ENCODE data around the gene MPI. TPM values are rescaled to one million over a fixed set of nuclear protein-coding genes. Genes with fewer than 3 reads are reported as not detected.

Gene MPI
- total RNA-seq, 1 donor from 2014 or later, result 35.0 TPM

DNA sequence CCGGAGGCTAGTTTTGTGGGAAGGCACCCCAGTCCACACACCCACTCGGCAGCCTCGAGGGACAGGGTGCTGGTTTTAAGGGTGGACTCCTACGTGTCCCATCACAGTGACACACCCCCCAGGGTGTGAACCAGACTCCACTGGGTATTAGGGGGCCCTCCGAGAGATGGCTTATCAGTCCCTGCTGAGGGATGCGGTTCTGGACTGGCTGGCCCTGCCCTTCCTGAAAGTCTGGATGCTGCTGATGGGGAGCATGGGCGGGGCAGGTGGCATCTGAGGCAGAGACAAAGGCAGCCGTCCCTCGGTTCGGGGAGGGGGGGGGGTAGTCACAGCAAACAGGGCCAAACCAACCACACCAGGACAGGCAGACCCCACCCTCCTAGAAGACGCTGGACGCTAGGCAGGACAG lies 45.9 kb upstream of the MPI start:
- FAIRE-seq (no peak), DNase-seq (ENCODE audit: low read depth) (no peak)
- no peak overlapping the region for H3K4me3 ChIP-seq (ENCODE audit: low read depth, low read length)
- H3K27me3 ChIP-seq (ENCODE audit: control insufficient read depth, insufficient read depth, low read length), result no peaks in the 10 kb centered on the region
- H3K36me3 ChIP-seq (ENCODE audit: control insufficient read depth, insufficient read depth, low read length), result peaks cover 25% of the 10 kb centered on the region
- TF ChIP-seq, protein P1, sequence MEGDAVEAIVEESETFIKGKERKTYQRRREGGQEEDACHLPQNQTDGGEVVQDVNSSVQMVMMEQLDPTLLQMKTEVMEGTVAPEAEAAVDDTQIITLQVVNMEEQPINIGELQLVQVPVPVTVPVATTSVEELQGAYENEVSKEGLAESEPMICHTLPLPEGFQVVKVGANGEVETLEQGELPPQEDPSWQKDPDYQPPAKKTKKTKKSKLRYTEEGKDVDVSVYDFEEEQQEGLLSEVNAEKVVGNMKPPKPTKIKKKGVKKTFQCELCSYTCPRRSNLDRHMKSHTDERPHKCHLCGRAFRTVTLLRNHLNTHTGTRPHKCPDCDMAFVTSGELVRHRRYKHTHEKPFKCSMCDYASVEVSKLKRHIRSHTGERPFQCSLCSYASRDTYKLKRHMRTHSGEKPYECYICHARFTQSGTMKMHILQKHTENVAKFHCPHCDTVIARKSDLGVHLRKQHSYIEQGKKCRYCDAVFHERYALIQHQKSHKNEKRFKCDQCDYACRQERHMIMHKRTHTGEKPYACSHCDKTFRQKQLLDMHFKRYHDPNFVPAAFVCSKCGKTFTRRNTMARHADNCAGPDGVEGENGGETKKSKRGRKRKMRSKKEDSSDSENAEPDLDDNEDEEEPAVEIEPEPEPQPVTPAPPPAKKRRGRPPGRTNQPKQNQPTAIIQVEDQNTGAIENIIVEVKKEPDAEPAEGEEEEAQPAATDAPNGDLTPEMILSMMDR (IDR thresholded peaks at IDR 0.05; ENCODE audit: insufficient read depth, low read length, severe bottlenecking), result no peak

DNA sequence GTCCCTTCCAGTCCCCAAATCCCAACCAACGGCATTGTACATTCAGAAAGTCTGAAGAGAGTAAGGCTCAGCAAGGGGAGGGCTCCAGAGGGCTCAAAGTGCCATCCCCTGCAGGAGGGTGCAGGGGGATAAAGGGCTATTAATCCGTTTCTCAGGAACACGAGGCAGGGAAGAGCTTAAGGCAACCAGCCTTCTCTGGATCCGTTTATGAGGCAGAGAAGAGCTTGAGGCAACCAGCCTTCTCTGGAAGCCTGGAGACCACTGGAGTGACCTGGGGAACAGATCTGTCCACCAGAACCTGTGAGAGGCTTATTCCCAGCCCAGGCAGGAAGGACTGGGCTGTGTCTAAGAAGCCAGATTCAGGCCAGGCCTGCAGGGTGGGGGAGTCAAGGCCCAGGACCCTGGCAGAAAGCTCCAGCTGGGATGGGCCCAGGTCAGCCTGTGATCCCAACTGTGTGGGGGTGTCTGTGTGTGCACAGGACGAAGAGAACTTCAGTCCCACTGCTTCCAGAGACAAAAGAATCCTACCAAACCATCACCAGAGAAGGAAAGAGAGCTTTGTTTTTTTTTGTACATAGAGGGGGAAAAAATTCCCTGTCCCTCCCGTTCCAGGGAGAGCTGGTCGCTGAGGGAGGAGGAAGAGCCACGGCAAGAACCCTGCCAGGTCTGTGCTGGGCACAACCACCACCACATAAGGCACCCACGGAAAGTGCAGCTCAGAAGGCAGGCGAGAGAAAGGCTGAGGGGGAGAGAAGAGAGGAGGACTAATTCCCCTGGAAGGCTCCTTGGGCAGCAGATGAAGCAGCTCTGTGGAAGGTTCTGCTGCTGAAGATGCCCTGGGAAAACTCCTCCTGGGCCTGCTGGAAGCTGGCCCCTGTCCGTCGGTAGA lies 45.3 kb upstream of the MPI start:
- Histone ChIP-seq H3K4me3 (ENCODE audit: low read depth, low read length) (no peak overlapping the region), H3K27me3 (ENCODE audit: control insufficient read depth, insufficient read depth, low read length) (no peaks in the 10 kb centered on the region), H3K36me3 (ENCODE audit: control insufficient read depth, insufficient read depth, low read length) (peaks cover 23% of the 10 kb centered on the region)
- FAIRE-seq (no peak), DNase-seq (ENCODE audit: low read depth) (no peak)
- TF ChIP-seq, protein P1 (IDR thresholded peaks at IDR 0.05; ENCODE audit: insufficient read depth, low read length, severe bottlenecking), result no peak

DNA sequence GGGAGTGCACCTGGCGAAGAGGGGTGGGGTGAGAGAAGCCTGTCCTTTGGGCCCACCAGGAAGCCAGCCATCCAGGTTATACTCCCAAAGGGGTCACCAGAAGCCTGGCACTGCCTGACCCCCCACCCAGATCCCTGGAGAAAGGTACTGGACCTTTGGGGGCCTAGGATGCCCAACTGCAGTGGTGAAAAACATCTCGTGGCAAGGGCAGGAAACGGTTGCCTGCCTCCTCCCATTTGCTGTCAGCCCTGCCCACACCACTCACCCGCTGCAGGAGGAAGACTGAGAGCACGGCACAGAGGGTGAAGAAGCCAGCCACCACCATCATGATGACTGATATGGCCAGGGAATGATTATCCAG lies 44.7 kb upstream of the MPI start:
- peaks cover 24% of the 10 kb centered on the region for H3K36me3 ChIP-seq (ENCODE audit: control insufficient read depth, insufficient read depth, low read length)
- H3K4me3 ChIP-seq (ENCODE audit: low read depth, low read length), result no peak overlapping the region
- TF ChIP-seq, protein P1 (IDR thresholded peaks at IDR 0.05; ENCODE audit: insufficient read depth, low read length, severe bottlenecking), result no peak
- DNase-seq (ENCODE audit: low read depth) (no peak), FAIRE-seq (no peak)
- no peaks in the 10 kb centered on the region for H3K27me3 ChIP-seq (ENCODE audit: control insufficient read depth, insufficient read depth, low read length)

DNA sequence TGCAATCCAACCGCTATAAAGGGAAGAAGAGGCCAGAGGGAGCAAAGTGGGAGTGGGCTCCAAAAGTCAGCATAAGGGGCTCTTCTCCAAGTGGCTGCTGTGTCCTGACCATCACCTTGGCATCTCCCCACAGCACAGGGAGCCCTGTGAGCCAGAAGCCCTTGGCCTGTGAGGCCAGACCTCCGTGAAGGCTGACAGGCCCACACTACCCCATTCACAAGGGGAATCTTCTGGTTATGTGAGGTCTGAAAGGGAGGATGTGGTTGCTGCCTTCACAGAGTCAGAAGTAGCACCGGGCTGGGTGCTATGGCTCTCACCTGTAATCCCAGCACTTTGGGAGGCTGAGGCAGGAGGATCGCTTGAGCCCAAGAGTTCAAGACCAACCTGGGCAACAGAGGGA lies 44.3 kb upstream of the MPI start:
- DNase-seq (ENCODE audit: low read depth) (no peak), FAIRE-seq (no peak)
- H3K36me3 ChIP-seq (ENCODE audit: control insufficient read depth, insufficient read depth, low read length), result peaks cover 27% of the 10 kb centered on the region
- no peaks in the 10 kb centered on the region for H3K27me3 ChIP-seq (ENCODE audit: control insufficient read depth, insufficient read depth, low read length)
- TF ChIP-seq, protein P1 (IDR thresholded peaks at IDR 0.05; ENCODE audit: insufficient read depth, low read length, severe bottlenecking), result no peak
- no peak overlapping the region for H3K4me3 ChIP-seq (ENCODE audit: low read depth, low read length)

GRCh38 chr15:74847432-74847831 lies 42.4 kb upstream of the MPI start:
- FAIRE-seq, result no peak

More at GRCh38 chr15:74847432-74847831, 42.4 kb upstream of the MPI start:
- Histone ChIP-seq H3K27me3 (ENCODE audit: control insufficient read depth, insufficient read depth, low read length) (no peaks in the 10 kb centered on the region), H3K4me3 (ENCODE audit: low read depth, low read length) (no peak overlapping the region), H3K36me3 (ENCODE audit: control insufficient read depth, insufficient read depth, low read length) (peaks cover 27% of the 10 kb centered on the region)
- DNase-seq (ENCODE audit: low read depth), result no peak
- TF ChIP-seq, protein P1 (IDR thresholded peaks at IDR 0.05; ENCODE audit: insufficient read depth, low read length, severe bottlenecking), result no peak

All from bronchial epithelial cell (primary cell).